Activated T-cell treated with anti-CD3 and anti-CD28 coated beads, Interleukin-2, amount 50 U/mL, for 48 hours (primary cell): ENCODE data around the gene TMEM63C.

Experiments
- DNase-seq, 2 experiments: peaks; one replicate each; pipeline ENCODE4 v3.0.0-alpha.2; 2020

TMEM63C gene

DNA sequence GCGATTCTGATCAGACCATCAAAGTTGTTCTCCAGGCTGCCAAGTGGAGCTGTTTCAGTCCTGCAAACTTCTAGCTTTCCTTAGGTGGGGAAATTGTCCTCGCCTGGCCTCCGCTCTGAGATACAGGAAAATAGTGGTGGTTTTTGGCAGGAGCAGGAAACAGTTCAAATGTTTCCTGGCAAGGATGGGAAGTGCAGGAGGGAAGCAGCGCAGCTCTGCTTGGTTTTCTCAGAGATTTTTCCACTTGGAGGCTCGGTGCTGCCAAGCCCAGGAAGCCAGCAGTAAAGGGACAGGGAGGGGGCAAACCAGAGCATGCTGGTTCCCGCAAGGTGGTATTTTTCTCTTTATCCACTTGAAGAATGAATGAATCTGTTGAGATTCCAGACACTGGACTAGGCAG lies 17.0 kb downstream of the TMEM63C start:
- DNase-seq: no peak

DNA sequence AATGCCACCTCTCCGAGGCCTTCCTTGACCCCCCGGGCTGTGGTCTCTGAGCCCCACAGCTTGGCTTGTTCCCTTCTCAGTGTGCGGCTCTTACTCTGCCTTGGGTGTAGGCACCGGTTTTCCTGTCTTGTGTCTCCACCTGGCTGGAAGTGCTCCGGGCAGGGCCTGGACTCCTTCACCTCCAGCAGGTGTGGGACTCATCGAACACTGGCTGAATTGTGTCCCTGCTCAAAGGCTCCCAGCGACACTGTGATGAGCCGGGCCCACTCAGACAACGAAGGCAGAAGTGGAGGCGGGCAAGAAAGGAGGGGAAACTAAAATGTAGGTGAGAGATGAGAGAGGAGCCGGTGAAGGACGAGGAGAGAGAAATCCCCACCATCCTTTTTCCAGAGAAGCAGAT lies 18.0 kb downstream of the TMEM63C start:
- DNase-seq: no peak

DNA sequence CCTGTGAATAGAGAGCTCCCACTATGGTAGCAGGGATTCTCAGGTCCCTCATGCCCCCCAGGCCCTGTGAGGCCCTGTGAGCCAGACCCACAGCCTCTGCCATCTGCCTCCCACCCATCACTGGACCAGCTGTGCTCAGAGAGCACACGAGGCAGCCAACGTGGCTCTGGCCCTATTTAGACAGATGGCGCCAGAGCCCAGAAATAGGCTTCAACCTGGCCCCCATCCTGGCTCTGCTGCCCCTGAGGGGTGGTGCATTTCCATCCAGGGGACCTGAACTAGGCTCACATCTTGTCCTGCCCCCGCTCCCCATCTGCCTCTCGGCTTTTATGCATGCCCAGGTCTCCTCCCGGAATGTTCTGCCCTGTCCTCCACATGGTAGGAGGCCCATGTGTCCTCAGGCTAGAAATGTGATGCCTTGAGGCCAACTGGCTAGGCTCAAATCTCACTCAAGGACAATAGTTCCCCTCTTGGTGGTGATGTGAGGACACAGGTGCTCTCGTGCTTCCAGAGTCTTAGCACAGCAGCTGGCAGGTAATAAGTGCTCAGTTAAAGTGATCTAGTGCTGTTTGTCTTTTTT lies 18.9 kb downstream of the TMEM63C start:
- no peak for DNase-seq

DNA sequence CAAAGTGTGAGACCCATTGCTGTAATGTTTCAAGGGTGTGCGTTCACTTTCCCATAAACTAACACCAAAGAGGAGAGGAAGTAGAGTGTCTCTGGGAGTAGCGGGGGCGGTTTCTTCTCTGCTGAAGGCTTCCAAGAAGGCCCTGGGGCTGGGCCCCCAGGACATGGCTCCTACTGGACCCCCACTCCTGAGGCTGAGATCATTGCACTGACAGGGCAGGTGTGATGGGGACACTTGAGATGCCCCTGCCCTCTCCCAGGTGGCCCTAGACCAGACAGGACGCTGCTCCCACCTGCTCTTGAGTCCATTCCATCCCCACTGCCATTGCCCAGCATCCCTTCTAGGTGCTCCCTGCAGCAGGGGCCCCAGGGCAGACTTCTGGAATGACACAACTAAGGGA lies 20.1 kb downstream of the TMEM63C start:
- no peak for DNase-seq

DNA sequence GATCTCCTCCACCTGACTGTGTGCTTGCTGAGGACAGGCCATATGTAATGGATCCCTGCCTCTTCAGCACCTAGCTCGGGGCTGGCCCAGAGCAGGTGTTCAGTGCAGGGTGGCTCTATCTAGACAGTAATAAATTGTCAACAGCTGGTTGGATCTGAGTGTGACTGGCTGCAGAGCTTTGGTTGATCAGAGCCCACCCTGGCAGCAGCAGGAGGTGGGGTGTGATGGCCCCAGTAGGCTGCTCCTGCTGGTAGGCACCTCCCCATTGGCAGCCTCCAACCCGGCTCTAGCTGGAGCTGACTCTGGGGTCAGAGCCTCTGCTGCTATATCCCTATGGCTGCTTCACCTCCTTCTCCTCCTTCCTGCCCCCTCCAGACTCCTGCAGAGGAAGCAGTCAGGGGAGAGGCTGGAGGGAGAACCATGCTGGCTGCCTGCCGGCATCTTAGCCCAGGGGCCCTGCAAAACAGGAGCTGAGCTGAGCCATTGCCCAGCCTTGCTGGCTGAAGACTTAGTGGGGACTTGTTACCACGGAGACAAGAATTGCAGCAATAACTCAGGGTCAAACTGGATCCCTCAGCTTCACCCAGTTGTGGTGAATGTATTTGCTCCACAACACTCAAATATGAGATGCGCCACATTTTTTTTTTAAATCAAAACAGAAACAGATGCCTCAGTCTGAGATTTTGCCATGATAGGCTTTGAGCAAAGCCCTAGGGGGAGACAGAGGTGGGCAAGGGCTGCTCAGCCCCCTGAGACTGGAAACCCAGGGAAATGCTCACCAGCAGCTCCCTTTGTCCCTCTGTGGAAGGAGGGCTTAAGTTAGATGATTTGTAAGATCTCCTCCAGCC lies 22.2 kb downstream of the TMEM63C start:
- no peak for DNase-seq

DNA sequence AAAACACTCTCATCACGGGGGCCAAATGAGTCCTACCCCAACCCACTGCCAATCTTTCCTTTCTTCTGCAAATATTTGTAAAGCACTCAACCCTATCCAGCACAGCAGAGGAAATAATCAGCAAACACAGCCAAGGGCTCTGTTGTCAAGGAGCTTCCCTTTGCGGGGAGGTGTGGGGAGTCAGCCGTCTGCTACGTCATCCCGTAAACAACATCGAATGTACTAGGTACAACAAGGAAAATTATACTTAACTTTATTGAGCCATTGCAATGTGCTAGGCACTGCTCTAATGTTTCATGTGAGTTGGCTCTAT lies 22.8 kb downstream of the TMEM63C start:
- no peak for DNase-seq

DNA sequence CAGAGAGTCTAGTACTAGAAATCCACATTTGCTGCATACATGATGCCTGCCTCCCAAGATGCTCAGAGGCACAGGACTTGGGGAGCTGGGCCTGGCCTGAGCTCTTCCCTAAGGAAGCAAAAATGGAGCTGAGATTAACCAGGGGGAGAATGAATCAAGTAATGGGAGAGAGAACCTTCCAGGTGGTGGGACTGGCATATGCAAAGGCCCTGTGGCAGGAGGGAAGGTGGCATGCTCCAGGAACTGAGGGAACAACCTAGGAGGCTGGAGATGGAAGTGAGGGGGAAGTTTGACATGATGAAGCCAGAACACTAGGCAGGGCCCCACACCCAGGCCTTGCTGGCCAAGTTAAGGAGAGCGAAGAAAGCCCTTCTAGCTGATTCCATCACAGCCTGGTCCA lies 23.3 kb downstream of the TMEM63C start:
- DNase-seq: no peak

DNA sequence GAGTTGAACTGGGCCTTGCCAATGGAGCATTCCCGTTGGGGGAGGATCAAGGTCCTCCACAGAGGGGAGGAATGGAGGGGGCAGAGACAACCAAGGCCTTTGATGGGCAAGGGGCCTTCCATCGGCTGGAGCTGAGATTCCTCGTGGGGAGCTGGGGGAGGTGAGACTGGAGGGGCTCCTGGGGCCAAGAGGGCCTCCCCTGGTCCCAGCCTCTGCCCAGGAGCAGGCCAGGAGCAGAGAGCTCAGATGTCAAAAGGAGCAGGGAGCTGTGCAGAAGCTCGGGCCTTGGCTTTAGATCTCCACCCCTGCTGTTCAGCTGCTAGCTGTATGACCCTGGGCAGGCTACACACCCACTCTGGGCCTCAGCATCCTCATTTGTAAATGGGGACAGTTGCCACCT lies 24.0 kb downstream of the TMEM63C start:
- DNase-seq: no peak

DNA sequence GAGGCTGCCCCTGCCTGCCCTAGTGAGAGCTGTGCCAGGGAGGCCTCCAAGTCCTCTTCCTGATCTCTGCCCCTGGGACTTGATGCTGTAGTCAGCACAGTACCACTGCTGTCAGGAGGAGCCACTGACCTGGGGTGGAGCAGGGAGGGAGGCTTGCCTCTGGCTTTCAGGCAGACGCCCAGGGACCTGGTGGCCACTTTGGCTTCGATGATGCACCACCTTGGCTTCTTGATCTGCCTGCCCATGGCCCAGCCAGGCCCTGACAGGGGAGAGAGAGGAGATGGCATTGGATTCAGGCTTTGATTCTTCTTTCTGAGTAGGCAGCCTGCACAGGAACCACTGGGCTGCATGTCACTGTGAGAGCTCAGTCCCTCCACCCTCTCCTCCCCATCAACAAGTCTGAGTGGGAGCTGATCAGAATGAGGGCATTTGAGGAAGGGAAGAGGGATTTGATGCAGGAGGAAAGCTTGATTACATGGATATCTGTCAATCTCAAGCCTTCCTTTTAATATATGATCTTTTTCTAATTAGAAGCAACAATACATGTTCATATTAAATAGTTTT lies 24.7 kb downstream of the TMEM63C start:
- no peak for DNase-seq

DNA sequence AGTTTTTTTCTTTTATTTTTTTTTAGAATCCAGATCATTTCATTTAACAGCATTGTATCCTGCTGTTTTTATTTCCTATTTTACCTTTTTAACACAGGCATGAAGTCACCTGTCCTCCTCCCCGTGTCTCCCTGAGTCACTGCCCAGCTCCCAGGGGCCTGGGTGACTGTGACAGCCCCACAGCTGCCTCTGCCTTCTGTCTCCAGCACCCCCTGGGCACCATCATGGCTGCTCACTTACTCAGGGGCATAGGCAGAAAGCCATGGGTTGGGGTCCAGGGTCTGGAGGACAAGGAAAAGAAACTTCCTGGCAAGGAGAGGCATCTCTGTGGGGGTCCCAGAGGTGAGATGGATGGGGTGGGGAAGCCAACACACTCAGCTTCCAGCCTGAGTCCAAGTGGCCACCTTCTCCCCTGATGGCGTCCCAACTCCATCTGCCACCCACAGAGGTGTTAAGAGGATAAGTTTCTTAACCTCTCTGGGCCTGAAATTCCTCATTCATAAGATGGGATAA lies 25.3 kb downstream of the TMEM63C start:
- no peak for DNase-seq

DNA sequence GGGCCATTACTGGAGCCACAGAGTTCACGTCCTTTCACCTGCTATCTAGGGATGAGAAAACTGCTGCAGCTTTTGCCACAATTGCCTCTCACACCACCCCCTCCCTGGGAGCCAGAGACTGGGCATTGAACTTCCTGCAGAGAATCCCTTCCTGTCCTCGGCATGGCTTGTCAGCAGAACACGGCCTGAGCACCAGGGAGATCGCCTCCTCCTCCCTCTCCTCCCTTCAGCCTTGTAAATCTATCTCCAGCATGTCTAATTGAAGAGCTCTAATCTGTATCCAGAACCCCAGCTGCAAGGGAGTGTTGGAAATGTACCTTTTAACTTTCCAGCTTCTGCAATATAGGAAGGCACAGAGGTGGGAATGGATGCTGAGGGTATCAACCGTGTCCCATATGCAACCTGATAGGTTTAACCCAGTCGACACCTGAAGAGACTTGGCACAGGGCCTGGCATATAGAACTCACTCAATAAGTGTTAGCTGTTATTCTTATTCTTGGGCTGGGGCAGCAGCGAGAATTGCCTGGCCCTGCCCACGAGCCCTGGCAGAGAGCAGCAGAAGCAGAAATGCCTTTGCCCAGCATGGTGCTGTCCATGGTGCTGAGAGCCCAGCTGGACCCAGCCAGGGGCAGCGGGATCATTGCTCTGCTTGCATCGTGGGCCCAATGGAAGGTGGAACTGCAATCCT lies 26.8 kb downstream of the TMEM63C start:
- DNase-seq: peak; percentile 53 to 60

DNA sequence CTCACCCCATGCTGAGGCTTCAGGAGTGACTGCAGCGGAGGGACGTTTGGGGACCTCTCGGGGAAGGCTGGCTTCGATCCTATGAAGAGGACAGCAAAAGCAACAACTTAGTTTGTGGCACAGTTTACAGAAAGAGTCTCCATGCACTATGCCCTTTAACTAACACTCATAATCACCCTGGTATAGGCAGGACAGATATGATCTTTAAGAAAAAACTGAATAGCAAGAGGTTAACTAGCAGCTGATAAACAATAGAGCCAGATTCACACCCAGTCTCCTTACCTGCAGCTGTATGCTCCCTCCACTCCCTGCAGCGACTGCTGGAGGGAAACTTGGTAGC lies 27.4 kb downstream of the TMEM63C start:
- DNase-seq: no peak

DNA sequence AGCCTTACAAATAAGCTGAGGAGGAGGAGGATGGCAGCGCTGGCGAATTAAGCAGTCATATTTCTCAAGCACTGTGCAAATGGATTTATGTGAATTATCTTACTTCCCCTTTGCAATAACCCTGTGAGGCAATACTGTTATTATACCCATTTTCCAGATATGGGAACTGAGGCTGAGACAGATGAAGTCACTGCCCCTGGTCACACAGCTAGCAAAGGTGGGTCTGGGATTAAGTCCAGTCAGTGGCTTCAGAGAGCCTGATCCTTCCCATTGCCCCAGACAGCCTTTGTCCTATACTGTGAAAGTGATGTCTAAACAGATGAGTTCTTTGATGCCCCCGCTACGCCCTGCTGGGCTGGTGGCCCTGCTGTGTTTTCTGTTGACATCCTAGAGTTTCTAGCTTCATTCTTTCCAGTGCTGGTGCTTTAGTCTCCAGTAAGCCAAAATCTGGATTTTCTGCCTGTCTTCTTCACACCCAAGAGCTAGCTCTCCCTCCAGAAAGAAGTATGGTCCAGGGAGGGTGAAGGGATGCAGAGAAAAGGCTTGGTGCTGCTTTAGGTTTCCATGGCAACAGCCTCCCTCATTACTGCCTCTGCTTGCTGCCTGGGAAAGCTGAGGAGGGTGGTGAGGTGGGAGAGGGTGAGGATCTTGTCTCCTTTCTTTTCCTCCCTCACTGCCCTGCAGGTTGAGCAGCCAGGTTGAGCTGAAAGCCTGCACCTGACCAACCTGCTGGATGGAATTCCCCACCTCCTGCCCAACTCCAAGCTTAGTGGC lies 30.7 kb downstream of the TMEM63C start:
- DNase-seq: no peak

DNA sequence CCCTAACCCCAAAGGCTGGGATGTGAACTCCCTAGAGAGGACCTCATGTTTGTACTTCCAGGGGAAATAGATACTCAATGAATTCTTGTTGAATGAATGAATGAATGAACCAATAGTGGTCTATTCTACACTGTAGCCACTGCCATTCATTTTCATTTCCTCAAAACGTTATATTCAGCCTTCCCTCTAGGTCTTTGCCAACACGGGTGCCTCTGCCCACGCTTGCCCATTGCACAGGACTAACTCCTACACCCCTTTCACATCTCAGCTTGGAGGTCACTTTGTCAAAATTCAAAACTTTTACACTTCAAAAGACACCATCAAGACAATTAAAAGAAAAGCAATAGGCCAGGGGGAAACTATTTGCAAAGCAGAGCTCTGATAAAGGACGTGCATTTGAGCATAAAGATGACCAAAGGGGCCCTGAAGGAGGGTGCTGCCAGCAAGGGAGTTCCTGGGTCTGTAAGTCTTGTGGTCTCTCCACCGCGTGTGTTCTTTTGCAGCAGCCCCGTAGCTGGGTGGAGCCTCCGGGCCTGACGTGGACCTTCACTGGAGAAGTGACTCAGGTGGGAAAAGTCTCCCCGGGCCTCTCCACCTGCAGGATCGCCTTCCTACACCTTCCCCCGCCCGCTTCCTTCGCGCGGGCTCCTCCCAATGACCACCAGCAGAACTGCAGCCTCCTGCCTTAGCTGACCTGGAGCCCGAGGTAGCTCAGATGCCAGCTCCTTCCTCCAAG lies 31.5 kb downstream of the TMEM63C start:
- peak; percentile 58 to 69 for DNase-seq

DNA sequence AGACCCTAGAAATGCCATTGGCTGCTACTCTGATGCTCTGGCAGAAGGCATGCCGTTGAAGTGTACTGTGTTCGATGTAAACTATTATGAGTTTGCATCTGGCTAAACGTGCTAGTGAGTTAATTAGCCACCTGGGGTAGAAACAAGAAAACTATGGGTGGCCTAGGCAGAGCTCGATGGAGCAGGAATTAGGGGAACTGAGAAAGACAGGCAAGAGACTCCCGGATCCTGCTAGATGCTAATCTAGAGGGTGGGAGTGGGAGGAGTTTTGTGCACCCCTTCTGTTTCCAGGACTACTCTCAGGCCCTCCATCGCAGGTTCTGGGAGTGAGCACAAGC lies 32.0 kb downstream of the TMEM63C start:
- DNase-seq: no peak

DNA sequence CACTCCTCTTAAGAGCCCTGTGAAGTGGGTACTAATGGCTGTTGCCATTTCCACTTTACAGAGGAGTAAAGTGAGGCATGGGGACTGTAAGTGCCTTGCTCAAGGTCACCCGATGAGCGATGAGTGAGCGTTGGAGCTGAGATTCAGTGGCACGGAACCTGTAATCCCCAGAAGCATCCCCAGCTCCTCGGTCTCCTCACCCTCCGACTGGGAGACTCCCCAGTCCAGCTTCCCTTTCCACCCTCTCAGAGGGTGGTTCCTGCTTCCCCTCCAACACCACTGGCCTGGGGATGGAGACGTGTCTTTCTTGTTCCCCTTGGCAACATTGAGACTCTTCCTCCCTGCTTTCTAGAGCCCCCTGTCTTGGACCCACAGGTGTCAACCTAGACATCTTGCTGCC lies 32.6 kb downstream of the TMEM63C start:
- DNase-seq: no peak

DNA sequence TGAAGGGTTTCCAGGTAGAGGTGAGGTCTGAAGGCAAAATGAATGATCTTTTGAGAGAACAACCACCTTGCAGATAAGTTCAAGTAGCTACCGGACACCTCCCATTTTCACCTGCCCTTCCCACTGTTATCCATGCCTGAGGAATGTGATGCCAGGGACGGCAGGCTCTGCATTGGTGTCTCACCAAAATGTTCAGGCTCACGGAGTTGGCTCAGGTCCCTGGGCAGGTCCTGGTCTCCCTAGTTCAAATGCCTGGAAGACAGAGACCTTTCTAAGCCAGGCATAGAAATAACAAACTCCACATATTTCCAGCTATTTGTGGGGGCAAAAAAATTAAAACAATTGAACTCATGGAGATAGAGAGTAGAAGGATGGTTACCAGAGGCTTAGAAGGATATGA lies 36.0 kb downstream of the TMEM63C start:
- DNase-seq: no peak

DNA sequence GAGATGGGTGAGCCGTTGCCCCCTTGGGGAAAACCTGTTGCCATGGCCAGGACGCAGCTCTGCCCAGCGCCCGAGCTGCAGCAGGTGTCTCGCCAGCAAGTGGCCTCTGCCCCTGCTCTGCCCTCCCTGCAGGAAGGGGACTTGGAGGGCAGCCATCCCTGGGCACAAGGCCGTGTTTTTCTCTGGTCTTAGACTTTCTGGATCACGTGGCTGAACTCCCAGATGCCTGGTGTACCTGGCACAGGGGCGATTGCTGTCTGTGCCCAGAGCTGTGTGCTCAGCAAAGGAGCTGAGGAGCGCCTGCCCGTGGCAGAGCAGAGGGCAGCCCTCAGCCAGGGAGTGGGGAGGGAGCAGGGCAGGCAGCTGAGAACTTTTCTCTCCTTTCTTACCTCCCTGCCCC lies 38.0 kb downstream of the TMEM63C start:
- DNase-seq: no peak

DNA sequence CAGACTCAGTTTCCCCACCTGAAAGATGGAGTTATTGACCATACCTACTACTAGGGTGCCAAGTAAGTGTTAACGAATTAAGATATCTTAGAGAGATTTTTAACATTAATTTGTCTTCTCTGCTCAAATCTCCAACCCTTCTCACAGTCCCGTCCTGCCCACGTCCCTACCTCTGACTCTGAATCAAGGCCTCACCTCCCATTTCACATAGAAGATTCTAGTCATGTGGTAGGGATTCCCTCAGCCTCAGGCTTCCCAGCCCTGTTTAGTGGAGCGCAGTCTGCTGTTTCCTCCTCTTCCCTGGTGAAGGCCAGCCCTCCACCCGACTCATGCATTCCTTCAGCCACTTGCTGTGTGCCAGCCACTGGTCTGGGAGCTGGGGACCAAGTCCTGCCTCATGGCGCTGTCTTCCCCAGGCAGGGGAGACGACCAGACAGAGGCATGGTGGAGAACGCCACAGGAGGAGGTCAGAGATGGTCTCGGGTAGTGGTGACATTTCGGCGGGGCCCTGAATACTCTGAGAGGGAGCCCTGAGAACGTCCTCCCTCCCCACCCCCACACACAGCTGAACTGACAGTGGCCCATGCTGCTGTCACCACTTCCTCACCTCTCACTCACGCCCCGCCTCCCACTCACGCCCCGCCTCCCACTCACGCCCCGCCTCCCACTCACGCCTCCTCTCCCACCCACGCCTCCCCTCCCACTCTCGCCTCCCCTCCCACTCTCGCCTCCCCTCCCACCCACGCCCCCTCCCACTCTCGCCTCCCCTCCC lies 38.8 kb downstream of the TMEM63C start:
- DNase-seq: no peak

DNA sequence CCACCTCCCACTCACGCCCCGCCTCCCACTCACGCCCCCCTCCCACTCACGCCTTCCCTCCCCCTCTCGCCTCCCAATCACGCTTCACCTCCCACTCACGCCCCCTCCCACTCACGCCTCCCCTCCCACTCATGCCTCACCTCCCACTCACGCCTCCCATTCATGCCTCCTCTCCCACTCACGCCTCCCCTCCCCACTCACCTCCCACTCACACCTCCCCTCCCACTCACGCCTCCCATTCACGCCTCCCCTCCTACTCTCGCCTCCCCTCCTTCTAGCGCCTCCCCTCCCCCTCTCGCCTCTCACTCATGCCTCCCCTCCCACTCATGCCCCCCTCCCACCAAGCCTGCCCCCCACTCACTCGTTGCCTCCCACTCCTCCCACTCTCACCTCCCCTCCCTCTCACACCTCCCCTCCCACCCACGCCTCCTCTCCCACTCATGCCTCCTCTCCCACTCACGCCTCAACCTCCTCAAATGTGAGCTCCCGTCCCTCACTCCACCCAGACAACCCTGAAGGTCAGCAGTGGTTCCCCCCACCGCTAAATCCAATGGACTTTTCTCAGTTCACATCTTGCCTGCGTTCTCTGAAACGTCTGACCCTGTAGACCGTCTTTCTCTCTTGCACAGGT lies 39.8 kb downstream of the TMEM63C start:
- DNase-seq: no peak

DNA sequence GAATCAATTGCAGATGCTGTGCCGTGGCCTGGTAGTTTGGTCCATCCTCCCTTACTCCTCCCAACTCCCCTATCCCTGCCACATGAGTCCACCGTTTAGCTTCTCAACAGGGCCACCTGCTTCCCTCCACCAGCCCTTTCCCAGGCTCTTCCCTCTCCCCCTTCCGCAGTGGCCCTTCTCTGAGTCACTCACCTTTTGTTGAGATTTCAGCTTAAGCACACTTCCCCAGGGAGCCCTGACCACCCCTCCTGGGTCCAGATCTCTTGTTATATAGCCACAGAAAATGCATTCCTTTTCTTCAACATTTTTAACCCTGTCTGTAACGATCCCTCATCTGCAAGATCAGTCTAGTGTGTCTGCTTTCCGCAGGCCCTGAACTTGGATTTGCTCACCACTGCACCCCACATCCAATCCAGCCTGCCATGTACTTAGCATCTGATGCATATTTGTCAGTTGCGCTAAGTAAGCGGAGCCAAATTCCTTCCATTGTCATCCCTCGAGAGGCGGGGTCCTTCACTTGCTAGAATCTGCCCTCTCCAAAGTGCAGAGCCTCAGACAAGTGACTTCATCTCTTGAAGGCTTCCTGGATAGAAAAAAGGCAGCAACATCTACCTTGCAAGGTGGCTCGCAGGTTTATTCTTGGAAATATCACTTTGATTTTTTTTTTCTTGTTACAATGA lies 41.1 kb downstream of the TMEM63C start:
- DNase-seq: no peak
